HFFc6 (cell line): ENCODE measurements around the gene SLCO1A2. TPM values are rescaled to one million over a fixed set of nuclear protein-coding genes. Genes with fewer than 3 reads are reported as not detected.
"Not testable (repeated sequence)": the region's sequence is repeated elsewhere in the genome, so short reads cannot be mapped to it uniquely, and the experiment has no call there.

ENCODE experiments used
- DNase-seq: peaks from one replicate; pipeline ENCODE4 v3.0.0-alpha.2; 2018
- H3K27ac Mint-ChIP-seq: 2 replicates; pipeline ENCODE4 v1.8.0; 2020; ENCODE audit warnings: mild to moderate bottlenecking, mixed read lengths
- H3K27me3 Mint-ChIP-seq: 2 replicates; pipeline ENCODE4 v1.8.0; 2021; ENCODE audit warnings: mild to moderate bottlenecking, moderate library complexity, mixed read lengths; ENCODE audit not compliant: insufficient read depth
- H3K36me3 Mint-ChIP-seq: 2 replicates; pipeline ENCODE4 v1.8.0; 2021; ENCODE audit warnings: low read depth, mixed read lengths
- H3K4me1 Mint-ChIP-seq: 2 replicates; pipeline ENCODE4 v1.8.0; 2020; ENCODE audit warnings: low read depth, mixed read lengths
- H3K4me3 Mint-ChIP-seq: 2 replicates; pipeline ENCODE4 v1.8.0; 2020; ENCODE audit warnings: mild to moderate bottlenecking, moderate library complexity, mixed read lengths
- H3K9me3 Mint-ChIP-seq: 2 replicates; pipeline ENCODE4 v1.8.0; 2020; ENCODE audit warnings: mild to moderate bottlenecking, mixed read lengths
- CTCF ChIP-seq: fragments of 200-600 bp; sonication (generic); IDR thresholded peaks from 2 replicates; pipeline ENCODE4 v1.5.0; 2021; ENCODE audit warnings: antibody characterized with exemption, mild to moderate bottlenecking
- total RNA-seq, 6 experiments: library from RNA; stranded (reverse); fragmentation: NEBNext Ultra II Directional; extraction: Animal tissue kit (Norgen Biotek cat#: 25700); gene quantifications; 2 replicates in 1 of 6; 3 replicates in 5 of 6; pipeline ENCODE4 v1.2.3, GENCODE V29; 2021

Gene SLCO1A2
- total RNA-seq, 6 experiments from 2014 or later: not detected

GRCh38 chr12:21370845-21371449 is 36.2 kb upstream of the SLCO1A2 start:
- Mint-ChIP-seq H3K4me1 (peaks cover 24% of the 10 kb centered on the region), H3K9me3 (no peaks in the 10 kb centered on the region), H3K4me3 (no peak overlapping the region), H3K27ac (no peak overlapping the region), H3K36me3 (no peaks in the 10 kb centered on the region), H3K27me3 (peaks cover 2% of the 10 kb centered on the region)
- DNase-seq: no peak
- no peak; the same call in 1 of the 2 replicates for TF ChIP-seq CTCF

DNA sequence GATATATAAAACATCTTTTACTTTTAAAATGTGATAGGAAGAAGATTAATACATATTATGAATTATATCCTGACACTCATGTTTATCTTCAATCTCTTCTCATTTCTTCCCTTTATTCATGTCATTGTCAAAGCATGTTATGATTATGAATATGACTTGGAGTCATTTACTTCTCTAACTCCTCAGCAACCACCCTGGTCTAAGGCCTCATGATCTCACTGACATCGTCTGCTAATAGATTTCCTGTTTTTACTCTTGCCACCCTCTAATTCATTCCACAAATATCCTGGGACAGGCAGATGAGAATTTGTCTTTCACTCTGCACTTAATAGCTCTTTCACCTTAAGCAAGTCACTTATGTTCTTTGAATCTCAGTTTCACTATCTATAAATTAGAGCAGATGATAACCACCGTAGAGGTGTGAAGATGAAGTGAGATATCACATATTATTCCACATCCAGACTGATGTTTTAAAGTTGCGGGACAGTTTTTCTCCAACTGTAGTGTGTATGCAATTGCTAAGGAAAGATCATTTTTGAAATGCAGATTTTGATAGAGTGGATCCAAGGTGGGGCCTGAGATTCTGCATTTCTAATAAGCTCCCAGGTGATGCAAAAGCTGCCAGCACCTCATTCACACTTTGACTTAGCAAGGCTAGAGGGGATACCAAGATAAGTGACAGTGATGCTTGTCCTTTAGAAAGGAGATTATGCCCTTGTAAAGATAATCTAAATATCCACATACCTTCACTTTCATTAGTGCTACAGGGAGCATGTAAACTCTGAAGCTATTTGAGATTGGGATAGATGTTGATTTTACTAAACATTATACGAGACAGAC is 34.6 kb upstream of the SLCO1A2 start:
- Mint-ChIP-seq H3K27me3 (peaks cover 2% of the 10 kb centered on the region), H3K27ac (no peak overlapping the region), H3K4me1 (peaks cover 24% of the 10 kb centered on the region), H3K4me3 (no peak overlapping the region), H3K9me3 (no peaks in the 10 kb centered on the region), H3K36me3 (no peaks in the 10 kb centered on the region)
- TF ChIP-seq CTCF: no peak
- DNase-seq: no peak

GRCh38 chr12:21360632-21361031 is 25.9 kb upstream of the SLCO1A2 start:
- H3K27me3 Mint-ChIP-seq, DNase-seq, H3K9me3 Mint-ChIP-seq, H3K4me1 Mint-ChIP-seq, H3K4me3 Mint-ChIP-seq, H3K36me3 Mint-ChIP-seq, H3K27ac Mint-ChIP-seq: not testable (repeated sequence)

DNA sequence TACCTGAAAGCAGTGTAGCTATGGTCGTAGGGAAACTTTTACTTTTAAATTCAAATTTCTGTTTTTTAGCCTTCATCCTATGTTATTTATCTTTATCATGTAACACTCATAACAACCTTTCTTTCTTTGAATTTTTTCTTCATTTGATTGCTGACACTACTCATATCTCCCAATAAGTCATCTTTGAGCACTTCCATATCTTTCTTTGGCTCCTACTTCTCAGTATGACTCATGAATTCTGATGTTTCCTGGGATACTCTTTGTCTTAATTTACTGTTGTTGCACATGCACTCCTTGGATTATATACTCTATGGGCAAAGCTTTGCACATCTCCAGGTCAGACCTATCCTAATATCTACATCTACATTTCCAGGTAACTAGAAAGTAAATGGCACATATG is 19.9 kb upstream of the SLCO1A2 start:
- TF ChIP-seq CTCF: no peak
- Mint-ChIP-seq H3K9me3 (no peaks in the 10 kb centered on the region), H3K27ac (no peak overlapping the region), H3K4me3 (no peak overlapping the region), H3K36me3 (no peaks in the 10 kb centered on the region), H3K4me1 (peaks cover 6% of the 10 kb centered on the region; the same call in 1 of the 2 replicates), H3K27me3 (peaks cover under 1% of the 10 kb centered on the region; the same call in 1 of the 2 replicates)
- DNase-seq: no peak

GRCh38 chr12:21353948-21354347 is 19.2 kb upstream of the SLCO1A2 start:
- no peak for TF ChIP-seq CTCF
- Mint-ChIP-seq H3K9me3 (no peaks in the 10 kb centered on the region), H3K4me3 (no peak overlapping the region), H3K36me3 (no peaks in the 10 kb centered on the region), H3K27ac (no peak overlapping the region), H3K4me1 (peaks cover 6% of the 10 kb centered on the region; the same call in 1 of the 2 replicates), H3K27me3 (peaks cover 4% of the 10 kb centered on the region; the same call in 1 of the 2 replicates)
- DNase-seq: no peak

DNA sequence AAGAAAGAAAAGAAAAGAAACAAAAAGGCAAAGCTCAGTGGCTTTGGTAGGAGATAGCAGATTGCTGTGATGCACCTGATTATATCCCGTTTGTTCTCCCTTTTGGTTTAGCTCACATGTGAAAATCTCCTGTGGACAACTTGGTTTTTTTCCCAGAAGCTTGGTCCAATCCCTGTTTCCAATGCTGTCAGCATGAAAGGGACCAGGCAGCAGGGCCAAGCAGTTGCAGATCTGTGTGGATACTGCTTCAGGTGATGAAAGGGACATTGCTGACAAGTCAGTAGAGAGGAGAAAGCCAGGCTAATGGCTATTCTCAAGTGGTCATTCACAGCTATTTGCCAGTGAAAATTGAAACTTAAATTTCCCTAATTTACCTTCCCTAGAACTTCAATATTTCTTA is 18.8 kb upstream of the SLCO1A2 start:
- Mint-ChIP-seq H3K27ac (no peak overlapping the region), H3K27me3 (peaks cover 4% of the 10 kb centered on the region; the same call in 1 of the 2 replicates), H3K4me1 (peaks cover 6% of the 10 kb centered on the region; the same call in 1 of the 2 replicates), H3K4me3 (no peak overlapping the region), H3K36me3 (no peaks in the 10 kb centered on the region), H3K9me3 (no peaks in the 10 kb centered on the region)
- no peak for DNase-seq
- TF ChIP-seq CTCF: no peak
